ENCODE data around the gene TMEM52.

- TF ChIP-seq CTCF (conservative IDR thresholded peaks at IDR 0.05; ENCODE audit: low read depth, low read length) (no peak), EZH2 (IDR thresholded peaks at IDR 0.05; ENCODE audit: borderline replicate concordance, low read depth, low read length, poor library complexity, severe bottlenecking) (no peak)
Measured at GRCh38 chr1:1925437-1926345, 6.6 kb upstream of the TMEM52 start.

Data from A673 (cell line).